ENCODE results near the gene HARS1.

HARS1 gene

GRCh38 chr5:140700177-140701144 lies 9.3 kb upstream of the HARS1 start, which contains the start of gene ZMAT2:
Gene ZMAT2, plus strand, starts transcription at chr5:140700447. Its CDS starts 14 bp downstream, at chr5:140700461.
- Mint-ChIP-seq H3K27ac (peak within 1 kb of the TSS; percentile 44 to 88 (median 88)), H3K36me3 (ENCODE audit: low read depth) (peaks cover 79% of the 10 kb centered on the region), H3K4me1 (peaks cover 18% of the 10 kb centered on the region), H3K4me3 (peak within 1 kb of the TSS; percentile 97 to 98 (median 98)), H3K9me3 (no peaks in the 10 kb centered on the region), H3K27me3 (ENCODE audit: low read depth) (no peaks in the 10 kb centered on the region)
- no peak for TF ChIP-seq CTCF (IDR thresholded peaks at IDR 0.05; ENCODE audit: unreplicated experiment in 3 of 3)

- H3K4me1 Mint-ChIP-seq, result peaks cover 26% of the 10 kb centered on the region
- no peaks in the 10 kb centered on the region for H3K9me3 Mint-ChIP-seq
- no peaks in the 10 kb centered on the region for H3K27me3 Mint-ChIP-seq (ENCODE audit: low read depth)
- H3K36me3 Mint-ChIP-seq (ENCODE audit: low read depth), result peaks cover 64% of the 10 kb centered on the region
- TF ChIP-seq CTCF (IDR thresholded peaks at IDR 0.05; ENCODE audit: unreplicated experiment in 3 of 3), result no peak
- no peak overlapping the region for H3K4me3 Mint-ChIP-seq
- H3K27ac Mint-ChIP-seq, result no peak overlapping the region
Measured at GRCh38 chr5:140696891-140697492, 5.8 kb upstream of the HARS1 start.

- Mint-ChIP-seq H3K36me3 (ENCODE audit: low read depth) (peaks cover 55% of the 10 kb centered on the region), H3K9me3 (no peaks in the 10 kb centered on the region), H3K27me3 (ENCODE audit: low read depth) (no peaks in the 10 kb centered on the region), H3K4me1 (peaks cover 24% of the 10 kb centered on the region), H3K4me3 (peak overlapping the region; percentile 50 to 98 (median 79)), H3K27ac (no peak overlapping the region)
- no peak for TF ChIP-seq CTCF (IDR thresholded peaks at IDR 0.05; ENCODE audit: unreplicated experiment in 3 of 3)
Measured at GRCh38 chr5:140694276-140694675, 3.1 kb upstream of the HARS1 start.

- peak overlapping the region; percentile 98 to 100 (median 98) for H3K4me3 Mint-ChIP-seq
- TF ChIP-seq CTCF (IDR thresholded peaks at IDR 0.05; ENCODE audit: unreplicated experiment in 3 of 3), result no peak
- no peaks in the 10 kb centered on the region for H3K27me3 Mint-ChIP-seq (ENCODE audit: low read depth)
- peak overlapping the region; percentile 83 to 98 (median 92) for H3K27ac Mint-ChIP-seq
- peaks cover 24% of the 10 kb centered on the region for H3K4me1 Mint-ChIP-seq
- peaks cover 23% of the 10 kb centered on the region for H3K36me3 Mint-ChIP-seq (ENCODE audit: low read depth)
- no peaks in the 10 kb centered on the region for H3K9me3 Mint-ChIP-seq
Measured at GRCh38 chr5:140690376-140690932, 716 bp downstream of the HARS1 start.

GRCh38 chr5:140678993-140679392 lies 12.2 kb downstream of the HARS1 start:
- no peak for TF ChIP-seq CTCF (IDR thresholded peaks at IDR 0.05; ENCODE audit: unreplicated experiment in 3 of 3)
- no peak overlapping the region for H3K27ac Mint-ChIP-seq
- H3K4me3 Mint-ChIP-seq, result no peak overlapping the region
- no peaks in the 10 kb centered on the region for H3K9me3 Mint-ChIP-seq
- H3K4me1 Mint-ChIP-seq, result no peaks in the 10 kb centered on the region
- H3K36me3 Mint-ChIP-seq (ENCODE audit: low read depth), result peaks cover 64% of the 10 kb centered on the region
- H3K27me3 Mint-ChIP-seq (ENCODE audit: low read depth), result no peaks in the 10 kb centered on the region

Data from nephron (organoid).